Neuronal stem cell (in vitro differentiated cells): ENCODE results near the gene TBCA.

Experiments used
- DNase-seq: peaks from one replicate; pipeline ENCODE4 v3.0.0-alpha.2; 2013; ENCODE audit warnings: low spot score
- H2AFZ ChIP-seq: one replicate; pipeline ENCODE4 v1.6.1; 2013; ENCODE audit warnings: mild to moderate bottlenecking, low read length, inconsistent platforms
- H2AK5ac ChIP-seq: 2 replicates; pipeline ENCODE4 v1.6.1; 2013; ENCODE audit warnings: low read depth, mild to moderate bottlenecking, inconsistent platforms, low read length, moderate library complexity, mixed read lengths
- H2BK120ac ChIP-seq: 2 replicates; pipeline ENCODE4 v1.6.1; 2013; ENCODE audit warnings: low read depth, mild to moderate bottlenecking, inconsistent platforms, low read length, moderate library complexity, mixed read lengths
- H2BK12ac ChIP-seq: one replicate; pipeline ENCODE4 v1.6.1; 2013; ENCODE audit warnings: low read length, inconsistent platforms
- H2BK15ac ChIP-seq: 2 replicates; pipeline ENCODE4 v1.6.1; 2013; ENCODE audit warnings: mild to moderate bottlenecking, low read length, inconsistent platforms, mixed read lengths
- H2BK5ac ChIP-seq: one replicate; pipeline ENCODE4 v1.6.1; 2013; ENCODE audit warnings: inconsistent platforms, mild to moderate bottlenecking, low read length, moderate library complexity
- H3K14ac ChIP-seq: one replicate; pipeline ENCODE4 v1.6.1; 2013; ENCODE audit warnings: low read length, inconsistent platforms
- H3K18ac ChIP-seq: 2 replicates; pipeline ENCODE4 v1.6.1; 2013; ENCODE audit warnings: low read length, inconsistent platforms
- H3K23ac ChIP-seq: 2 replicates; pipeline ENCODE4 v1.6.1; 2013; ENCODE audit warnings: low read depth, mild to moderate bottlenecking, mixed read lengths, low read length, inconsistent platforms; ENCODE audit not compliant: poor library complexity
- H3K27ac ChIP-seq: replicated peaks from 3 replicates; pipeline ENCODE4 v1.5.1; 2013; ENCODE audit warnings: low read length, inconsistent platforms
- H3K27me3 ChIP-seq, 3 experiments: 2 replicates each; pipeline ENCODE4 v1.6.1; 2013; ENCODE audit warnings: low read length in 3 of 3, mild to moderate bottlenecking in 2 of 3, inconsistent platforms in 1 of 3, low read depth in 1 of 3, mixed read lengths in 1 of 3, moderate library complexity in 1 of 3; ENCODE audit not compliant: control insufficient read depth in 3 of 3, insufficient read depth in 3 of 3
- H3K36me3 ChIP-seq, 2 donors: replicated peaks in 1 of 2; 2 replicates each; pipeline ENCODE4 v1.6.1; 2013; ENCODE audit warnings: low read length in 2 of 2; ENCODE audit not compliant: control insufficient read depth in 2 of 2, insufficient read depth in 2 of 2
- H3K4ac ChIP-seq: 2 replicates; pipeline ENCODE4 v1.6.1; 2013; ENCODE audit warnings: inconsistent platforms, mild to moderate bottlenecking, low read length, moderate library complexity
- H3K4me1 ChIP-seq, 2 donors: 1 replicate in 1 of 2; 2 replicates in 1 of 2; pipeline ENCODE4 v1.6.1; 2013; ENCODE audit warnings: low read length in 2 of 2, low read depth in 1 of 2; ENCODE audit not compliant: control insufficient read depth in 2 of 2, insufficient read depth in 1 of 2
- H3K4me2 ChIP-seq: one replicate; pipeline ENCODE4 v1.6.1; 2013; ENCODE audit warnings: mild to moderate bottlenecking, low read length, inconsistent platforms; ENCODE audit not compliant: insufficient read depth, poor library complexity, severe bottlenecking
- H3K4me3 ChIP-seq, 2 donors: 2 replicates each; pipeline ENCODE4 v1.5.1; 2013; ENCODE audit warnings: low read length in 2 of 2, mild to moderate bottlenecking in 2 of 2, inconsistent platforms in 1 of 2, moderate library complexity in 1 of 2
- H3K79me1 ChIP-seq: one replicate; pipeline ENCODE4 v1.6.1; 2013; ENCODE audit warnings: low read depth, mild to moderate bottlenecking, inconsistent platforms, low read length, moderate library complexity
- H3K9ac ChIP-seq: one replicate; pipeline ENCODE4 v1.6.1; 2013; ENCODE audit warnings: mild to moderate bottlenecking, low read depth, low read length, inconsistent platforms; ENCODE audit not compliant: poor library complexity
- H3K9me3 ChIP-seq, 2 donors: replicated peaks in 1 of 2; 2 replicates each; pipeline versions ENCODE3 to v1.6.1; 2013; ENCODE audit warnings: low read length in 2 of 2, mild to moderate bottlenecking in 2 of 2, inconsistent platforms in 1 of 2, low read depth in 1 of 2, mixed read lengths in 1 of 2, moderate library complexity in 1 of 2; ENCODE audit not compliant: control insufficient read depth in 2 of 2, insufficient read depth in 1 of 2
- H4K8ac ChIP-seq: one replicate; pipeline ENCODE4 v1.6.1; 2013; ENCODE audit warnings: low read depth, mild to moderate bottlenecking, inconsistent platforms, low read length, moderate library complexity
- H4K91ac ChIP-seq: one replicate; pipeline ENCODE4 v1.6.1; 2013; ENCODE audit warnings: low read length, low read depth, mild to moderate bottlenecking, inconsistent platforms; ENCODE audit not compliant: poor library complexity
- WGBS, 2 donors: extraction: QIAGEN DNeasy Blood & Tissue Kit; methylation state at CpG; one replicate each; pipeline ENCODE4 v1.1.7; 2013; ENCODE audit warnings: missing lambda C conversion rate in 2 of 2, mixed read lengths in 1 of 2; ENCODE audit not compliant: insufficient read length in 2 of 2, insufficient replicate concordance in 1 of 2; ENCODE audit errors: extremely low coverage in 2 of 2; 5-methylcytosine and 5-hydroxymethylcytosine counted together

The TBCA gene

DNA sequence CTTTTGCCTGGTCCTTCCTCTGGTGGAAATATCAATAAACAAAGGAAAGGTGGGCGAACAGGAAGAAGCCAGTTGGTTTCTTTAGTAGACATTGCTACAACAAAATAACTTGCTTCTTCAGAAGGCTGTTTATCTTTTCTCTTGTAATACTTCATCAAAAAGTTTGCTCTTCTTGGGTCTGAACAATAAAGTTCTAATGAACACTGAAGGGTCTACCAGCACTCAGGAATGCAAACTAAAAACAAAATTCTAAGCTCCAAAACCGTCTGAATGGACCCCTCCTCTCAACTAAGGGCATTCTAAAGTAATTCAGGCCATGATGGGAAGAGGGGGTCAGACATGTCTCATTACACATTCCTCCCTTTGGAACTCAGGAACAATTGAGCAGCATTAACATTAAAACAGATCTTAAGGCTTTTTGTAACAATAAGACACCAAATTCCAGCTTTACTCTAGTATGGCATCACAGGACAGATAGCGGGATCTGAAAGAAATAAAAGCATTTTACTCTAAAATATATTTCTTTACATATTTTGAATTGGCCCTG is 2.3 kb downstream of the TBCA start:
- Histone ChIP-seq H2AFZ (no peak overlapping the region), H2BK15ac (no peak overlapping the region), H4K91ac (no peak overlapping the region), H3K27me3 (peaks cover 0 to 17% (median 0%) of the 10 kb centered on the region in 3 experiments), H3K4ac (no peak overlapping the region), H2AK5ac (no peak overlapping the region), H3K36me3 (peaks cover 2 to 49% of the 10 kb centered on the region in 2 donors), H4K8ac (no peak overlapping the region), H3K18ac (no peak overlapping the region), H2BK5ac (no peak overlapping the region), H3K14ac (no peak overlapping the region), H3K79me1 (peaks cover 2% of the 10 kb centered on the region), H3K27ac (no peak overlapping the region), H3K4me2 (no peak overlapping the region), H3K4me3 (peak overlapping the region in 1 of 2 donors; percentile 24), H3K4me1 (peaks cover 9 to 28% of the 10 kb centered on the region in 2 donors), H2BK120ac (no peak overlapping the region), H2BK12ac (no peak overlapping the region), H3K23ac (no peak overlapping the region), H3K9me3 (peaks cover 0 to 22% of the 10 kb centered on the region in 2 donors), H3K9ac (no peak overlapping the region)
- peak; percentile 18 for DNase-seq
- WGBS, 2 donors: no CpG with 5 or more reads among the region's 3 CpGs

DNA sequence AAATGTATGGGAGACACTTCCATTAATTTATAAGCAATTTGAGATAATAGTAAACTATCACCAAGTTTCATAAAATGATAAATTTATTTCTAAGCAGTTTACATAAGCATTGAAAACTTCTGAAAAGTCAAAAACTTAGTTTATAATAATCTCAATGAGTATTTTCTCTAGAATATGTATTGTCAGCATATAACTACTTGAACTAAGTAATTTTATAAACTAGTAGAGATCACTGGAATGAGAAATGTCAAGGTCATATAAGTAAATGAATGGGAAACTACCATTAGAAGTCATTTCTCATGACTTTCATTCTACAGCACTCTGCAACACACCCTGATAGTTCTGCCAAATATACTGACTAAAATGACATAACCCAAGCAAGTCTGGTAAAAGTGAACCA is 3.4 kb downstream of the TBCA start:
- H4K91ac ChIP-seq: no peak overlapping the region
- peaks cover 0 to 10% (median 0%) of the 10 kb centered on the region in 3 experiments for H3K27me3 ChIP-seq
- peaks cover 9 to 28% of the 10 kb centered on the region in 2 donors for H3K4me1 ChIP-seq
- no peak for DNase-seq
- no peak overlapping the region for H3K9ac ChIP-seq
- no peak overlapping the region for H3K27ac ChIP-seq
- H2BK15ac ChIP-seq: no peak overlapping the region
- no peak overlapping the region for H4K8ac ChIP-seq
- no peak overlapping the region for H3K14ac ChIP-seq
- peaks cover 2% of the 10 kb centered on the region for H3K79me1 ChIP-seq
- H3K4me2 ChIP-seq: no peak overlapping the region
- H2AK5ac ChIP-seq: no peak overlapping the region
- H3K4me3 ChIP-seq: no peak overlapping the region
- H2BK12ac ChIP-seq: no peak overlapping the region
- H3K9me3 ChIP-seq: peaks cover 0 to 30% of the 10 kb centered on the region in 2 donors
- H2AFZ ChIP-seq: no peak overlapping the region
- H3K4ac ChIP-seq: no peak overlapping the region
- H2BK120ac ChIP-seq: no peak overlapping the region
- H3K36me3 ChIP-seq: peaks cover 2 to 60% of the 10 kb centered on the region in 2 donors
- H3K18ac ChIP-seq: no peak overlapping the region
- H3K23ac ChIP-seq: no peak overlapping the region
- no peak overlapping the region for H2BK5ac ChIP-seq

- H3K4me1 ChIP-seq: peaks cover 9 to 25% of the 10 kb centered on the region in 2 donors
- H3K23ac ChIP-seq: no peak overlapping the region
- no peak overlapping the region for H2BK120ac ChIP-seq
- no peak overlapping the region for H2AFZ ChIP-seq
- peaks cover 0 to 2% (median 0%) of the 10 kb centered on the region in 3 experiments for H3K27me3 ChIP-seq
- no peak overlapping the region for H3K27ac ChIP-seq
- H3K14ac ChIP-seq: no peak overlapping the region
- H3K4me2 ChIP-seq: no peak overlapping the region
- no peak overlapping the region for H2BK15ac ChIP-seq
- no peak overlapping the region for H2AK5ac ChIP-seq
- no peak overlapping the region for H3K9ac ChIP-seq
- H2BK5ac ChIP-seq: no peak overlapping the region
- DNase-seq: no peak
- peaks cover 2 to 72% of the 10 kb centered on the region in 2 donors for H3K36me3 ChIP-seq
- no peak overlapping the region for H4K8ac ChIP-seq
- H3K4ac ChIP-seq: no peak overlapping the region
- no peak overlapping the region for H3K4me3 ChIP-seq
- no CpG with 5 or more reads among the region's 5 CpGs for WGBS, 2 donors
- H3K18ac ChIP-seq: no peak overlapping the region
- no peak overlapping the region for H2BK12ac ChIP-seq
- H4K91ac ChIP-seq: no peak overlapping the region
- H3K9me3 ChIP-seq: peaks cover 0 to 40% of the 10 kb centered on the region in 2 donors
- peaks cover 2% of the 10 kb centered on the region for H3K79me1 ChIP-seq
These were observed 4.7 kb downstream of the TBCA start for GRCh38 chr5:77771452-77771851.

DNA sequence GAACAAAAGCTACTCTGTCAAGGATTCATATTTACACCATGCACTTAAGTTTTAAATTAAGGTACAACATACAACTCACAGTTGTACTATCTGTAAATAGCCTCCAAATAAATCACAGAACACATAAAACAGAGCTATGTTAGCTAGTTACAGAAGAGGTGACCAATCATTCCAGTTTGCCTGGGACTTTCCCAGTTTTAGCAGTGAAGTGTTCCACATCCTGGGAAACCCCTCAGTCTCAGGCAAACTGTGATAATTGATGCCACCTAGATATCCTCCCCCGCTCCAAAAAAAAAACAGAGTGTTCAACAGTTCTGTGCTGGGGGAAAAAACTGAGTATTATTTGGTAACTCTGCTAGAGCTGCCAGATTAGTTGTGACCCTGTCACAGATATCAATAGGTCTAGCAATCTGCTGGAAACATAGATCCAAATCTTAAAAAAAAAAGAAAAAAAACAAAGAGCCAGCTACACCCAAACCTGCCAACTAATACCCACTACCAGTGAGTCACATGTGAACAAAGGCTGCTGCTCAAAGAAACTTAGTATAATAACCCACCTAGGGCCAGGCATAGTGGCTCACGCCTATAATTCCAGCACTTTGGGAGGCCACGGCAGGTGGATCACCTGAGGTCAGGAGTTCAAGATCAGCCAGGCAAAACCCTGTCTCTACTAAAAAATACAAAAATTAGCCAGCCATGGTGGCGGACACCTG is 5.7 kb downstream of the TBCA start:
- Histone ChIP-seq H3K27ac (no peak overlapping the region), H2BK12ac (no peak overlapping the region), H3K9ac (no peak overlapping the region), H3K36me3 (peaks cover 2 to 77% of the 10 kb centered on the region in 2 donors), H2AFZ (no peak overlapping the region), H2AK5ac (no peak overlapping the region), H2BK15ac (no peak overlapping the region), H3K4me1 (peaks cover 9 to 24% of the 10 kb centered on the region in 2 donors), H3K18ac (no peak overlapping the region), H4K8ac (no peak overlapping the region), H3K4me2 (no peak overlapping the region), H3K4me3 (no peak overlapping the region), H2BK120ac (no peak overlapping the region), H2BK5ac (no peak overlapping the region), H3K27me3 (no peaks in the 10 kb centered on the region), H3K4ac (no peak overlapping the region), H4K91ac (no peak overlapping the region), H3K14ac (no peak overlapping the region), H3K79me1 (peaks cover 2% of the 10 kb centered on the region), H3K23ac (no peak overlapping the region), H3K9me3 (peaks cover 0 to 46% of the 10 kb centered on the region in 2 donors)
- no CpG with 5 or more reads among the region's 4 CpGs for WGBS, 2 donors
- no peak for DNase-seq
